Measurements from ENCODE around the gene SS18L1.

Gene SS18L1

GRCh38 chr20:62226707-62227590, 83.4 kb downstream of the SS18L1 start:
- no peak for DNase-seq (ENCODE audit: low read depth)

GRCh38 chr20:62227591-62227976, 84.0 kb downstream of the SS18L1 start:
- no peak for DNase-seq (ENCODE audit: low read depth)

GRCh38 chr20:62227977-62228958, 84.7 kb downstream of the SS18L1 start:
- DNase-seq (ENCODE audit: low read depth): no peak

GRCh38 chr20:62228982-62229545, 85.5 kb downstream of the SS18L1 start:
- no peak for DNase-seq (ENCODE audit: low read depth)

- no peak for DNase-seq (ENCODE audit: low read depth)
Measured at GRCh38 chr20:62229667-62230066, 86.1 kb downstream of the SS18L1 start.

DNA sequence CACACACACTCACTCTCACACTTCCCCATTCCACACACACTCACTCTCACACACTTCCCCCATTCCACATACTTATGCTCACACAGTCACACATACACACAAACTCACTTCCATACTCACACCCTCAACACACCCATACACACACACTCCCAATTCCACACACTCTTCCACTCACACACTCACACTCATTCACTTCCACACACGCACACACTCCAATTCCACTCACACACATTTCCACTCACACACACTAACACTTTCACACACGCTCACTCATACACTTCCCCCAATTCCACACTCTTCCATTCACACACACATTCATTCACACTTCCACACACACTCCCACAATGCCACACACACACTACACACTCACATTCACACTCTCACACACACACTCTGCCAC, 86.7 kb downstream of the SS18L1 start:
- DNase-seq (ENCODE audit: low read depth): no peak

DNA sequence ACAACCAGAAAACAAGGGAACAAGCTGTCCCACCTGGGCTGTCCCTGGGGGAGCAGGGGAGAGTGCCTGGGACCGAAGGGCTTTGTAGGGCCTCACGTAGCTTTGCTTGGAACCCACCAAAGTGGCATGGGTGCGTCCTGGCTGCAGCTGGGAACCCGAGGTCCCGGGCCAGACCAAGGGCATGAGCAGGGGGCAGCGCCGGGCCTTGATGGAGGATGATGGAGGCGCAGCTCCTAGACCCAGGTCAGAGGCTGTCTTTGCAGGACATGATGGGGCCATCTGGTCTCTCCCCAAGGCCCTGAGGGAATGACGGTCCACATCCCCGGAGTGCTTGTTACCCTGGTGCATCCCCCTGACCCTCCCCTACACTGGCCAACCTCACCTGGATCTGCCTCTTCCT, 87.1 kb downstream of the SS18L1 start:
- no peak for DNase-seq (ENCODE audit: low read depth)

- DNase-seq (ENCODE audit: low read depth): no peak
Measured at GRCh38 chr20:62231292-62231691, 87.7 kb downstream of the SS18L1 start.
